ENCODE data around the gene SMCO4.

DNA sequence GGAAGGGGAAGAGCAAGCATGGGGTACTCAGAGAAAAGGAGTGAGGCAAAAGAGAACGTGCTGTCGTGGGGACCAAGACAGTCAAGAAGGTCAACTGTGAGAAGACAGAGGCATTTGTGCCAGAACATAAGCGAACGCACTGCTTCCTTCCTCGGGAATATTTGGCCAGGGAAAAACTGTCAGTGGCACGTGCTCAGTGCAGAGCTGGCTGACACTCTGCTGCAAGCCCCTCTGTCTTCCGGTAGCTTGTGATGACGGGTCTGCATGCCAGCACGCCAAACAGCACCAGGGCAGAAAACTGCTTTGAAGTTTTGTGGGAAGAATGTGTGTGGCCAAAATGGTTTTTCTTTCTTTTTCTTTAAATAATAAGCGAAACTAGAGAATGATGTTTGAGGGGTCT, 60.6 kb downstream of the SMCO4 start:
- TF ChIP-seq CTCF (IDR thresholded peaks at IDR 0.05) (no peak), POLR2A (IDR thresholded peaks at IDR 0.05) (no peak)
